Raji (cell line): ENCODE results near the gene SLC2A3.

Experiments used
- POLR2A ChIP-seq: IDR thresholded peaks from 2 replicates; pipeline ENCODE4 v1.6.1; 2011; ENCODE audit warnings: low read depth, low read length, control low read depth; ENCODE audit not compliant: insufficient read depth

Gene SLC2A3

DNA sequence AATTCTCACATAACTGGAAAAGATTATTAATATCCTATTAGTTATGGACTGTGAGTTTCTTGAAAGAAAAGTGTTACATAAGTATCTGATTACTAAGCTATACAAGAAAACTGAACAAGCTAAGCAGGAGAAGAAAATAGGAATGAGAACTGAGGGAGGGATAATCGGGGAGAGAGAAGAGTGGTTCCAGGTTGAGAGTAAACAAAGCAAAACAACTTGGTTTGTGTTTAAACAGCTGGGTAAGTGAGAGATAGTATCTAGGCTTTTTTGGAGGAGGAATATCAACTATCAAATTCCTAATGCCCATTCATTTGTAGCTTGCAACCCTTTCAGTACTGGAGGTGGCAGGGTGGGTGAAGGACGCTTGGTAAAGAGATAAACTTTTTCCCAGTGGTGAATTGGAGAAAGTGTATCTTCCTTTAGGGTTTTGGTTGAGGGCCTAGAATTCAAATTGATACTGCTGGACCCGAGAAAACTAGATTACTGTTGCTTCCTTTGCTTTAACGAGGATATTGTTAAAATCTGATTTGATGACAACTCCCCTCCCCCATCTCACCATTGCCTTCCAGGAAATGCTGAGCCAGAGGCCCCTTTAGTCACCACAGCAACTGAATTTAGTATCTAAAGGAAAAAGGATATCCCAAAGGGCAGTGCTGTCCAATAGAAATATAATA is 2.0 kb upstream of the SLC2A3 start:
- TF ChIP-seq POLR2A: no peak

DNA sequence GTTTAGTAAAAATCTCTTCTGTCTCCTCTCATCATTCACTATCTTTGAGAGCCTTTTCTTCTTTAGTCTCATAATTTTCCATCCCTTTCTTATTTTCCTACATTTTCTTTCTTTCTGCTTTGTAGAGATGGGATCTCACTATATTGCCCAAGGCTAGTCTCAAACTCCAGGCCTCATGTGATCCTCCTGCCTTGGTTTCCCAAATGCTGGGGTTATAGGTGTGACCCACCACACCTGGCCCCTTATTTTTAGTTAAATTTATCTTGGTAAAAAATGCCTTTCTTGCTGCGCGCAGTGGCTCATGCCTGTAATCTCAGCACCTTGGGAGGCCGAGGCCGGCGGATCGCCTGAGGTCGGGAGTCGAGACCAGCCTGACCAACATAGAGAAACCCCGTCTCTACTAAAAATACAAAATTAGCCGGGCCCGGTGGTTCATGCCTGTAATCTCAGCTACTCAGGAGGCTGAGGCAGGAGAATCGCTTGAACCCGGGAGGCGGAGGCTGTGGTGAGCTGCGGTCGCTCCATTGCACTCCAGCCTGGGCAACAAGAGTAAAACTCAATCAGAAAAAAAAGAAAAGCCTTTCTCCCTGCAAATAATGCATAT is 996 bp downstream of the SLC2A3 start:
- no peak for TF ChIP-seq POLR2A

DNA sequence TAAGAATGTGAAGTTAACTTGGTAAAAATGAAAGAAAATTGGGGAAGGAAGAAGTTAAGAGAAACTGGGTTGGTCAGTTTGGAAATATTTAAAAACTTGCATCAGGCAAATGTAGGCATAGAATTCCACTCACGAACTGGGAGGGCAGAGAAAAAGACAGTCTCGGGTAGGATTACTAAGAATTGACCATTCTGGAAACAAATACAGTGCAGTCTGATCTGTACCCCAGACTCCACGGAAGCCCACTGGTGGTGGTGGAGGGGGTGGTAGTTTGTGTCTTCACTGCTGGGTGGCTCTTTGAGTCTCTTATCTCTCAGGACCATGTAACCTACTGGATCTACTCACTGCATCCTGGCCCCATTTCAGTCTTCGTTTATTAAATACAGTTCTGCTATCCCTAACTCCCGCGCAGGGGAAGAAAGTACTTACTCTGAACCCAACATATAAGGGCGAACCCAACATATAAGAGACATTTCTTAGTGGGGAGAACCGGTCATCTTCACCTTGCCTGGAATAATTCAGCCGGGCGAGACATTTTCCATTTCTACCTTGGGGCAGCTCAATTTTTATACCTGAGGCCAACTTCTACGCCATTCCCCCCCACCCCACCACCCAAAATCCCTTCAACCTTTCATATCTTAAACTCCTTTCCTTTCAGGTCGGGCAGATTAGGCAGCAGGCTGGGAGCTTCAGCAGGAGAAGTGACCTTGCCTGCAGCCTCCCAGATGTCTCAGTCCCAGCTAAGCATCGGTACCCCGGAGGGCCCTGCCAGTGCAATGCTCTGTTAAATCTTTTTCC is 1.7 kb downstream of the SLC2A3 start:
- TF ChIP-seq POLR2A: no peak

DNA sequence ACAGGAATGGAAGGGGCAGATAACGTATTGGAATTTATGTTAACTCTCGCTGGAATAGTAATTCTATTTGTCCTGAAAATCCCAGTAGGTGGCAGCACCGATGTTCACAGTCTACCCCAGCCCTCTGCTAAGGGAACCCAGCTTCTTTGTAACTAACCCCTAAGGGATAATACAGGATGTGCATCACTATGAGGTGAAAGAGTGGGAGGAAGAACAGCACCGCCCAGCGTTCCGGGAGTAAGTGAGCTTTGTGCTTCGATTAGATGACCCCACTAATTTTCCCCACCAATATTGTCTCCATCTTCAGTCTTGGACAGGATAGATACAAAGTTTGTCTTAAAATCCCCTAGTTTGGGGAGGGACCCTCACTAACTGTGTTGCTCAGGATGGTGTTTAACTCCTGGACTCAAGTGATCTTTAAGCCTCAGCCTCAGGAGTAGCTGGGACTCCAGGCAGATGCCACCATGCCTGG is 2.7 kb downstream of the SLC2A3 start:
- peak; percentile 47 for TF ChIP-seq POLR2A

DNA sequence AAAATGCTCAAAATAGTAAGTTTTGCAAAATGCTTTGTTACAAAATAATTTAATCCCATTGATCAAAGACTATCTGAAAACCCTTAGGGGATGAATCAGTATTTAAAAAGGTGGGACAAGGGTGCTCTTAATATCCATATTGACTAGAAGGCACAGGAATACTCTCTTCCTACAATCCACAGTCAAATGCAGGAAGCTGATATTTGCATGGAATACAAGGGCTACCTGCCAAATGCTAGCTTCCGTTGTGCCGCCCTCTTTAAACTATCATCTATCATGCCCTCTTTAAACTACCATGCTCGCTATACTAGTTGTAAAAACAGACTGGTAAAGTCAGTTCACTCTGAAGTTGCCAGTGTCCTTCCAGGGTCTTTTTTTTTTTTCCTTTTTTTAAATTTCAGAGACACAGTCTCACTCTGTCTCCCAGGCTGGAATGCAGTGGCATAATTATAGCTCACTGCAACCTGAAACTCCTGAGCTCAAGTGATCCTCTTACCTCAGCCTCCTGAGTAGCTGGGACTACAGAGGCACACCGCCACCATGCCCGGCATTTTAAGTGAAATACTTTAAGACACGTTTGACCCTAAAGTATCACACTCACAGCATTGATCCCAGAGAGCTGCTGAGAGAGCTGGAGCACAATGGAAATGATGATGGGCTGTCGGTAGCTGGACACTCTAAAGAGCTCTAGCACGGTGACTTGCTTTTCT is 6.7 kb downstream of the SLC2A3 start:
- no peak for TF ChIP-seq POLR2A

DNA sequence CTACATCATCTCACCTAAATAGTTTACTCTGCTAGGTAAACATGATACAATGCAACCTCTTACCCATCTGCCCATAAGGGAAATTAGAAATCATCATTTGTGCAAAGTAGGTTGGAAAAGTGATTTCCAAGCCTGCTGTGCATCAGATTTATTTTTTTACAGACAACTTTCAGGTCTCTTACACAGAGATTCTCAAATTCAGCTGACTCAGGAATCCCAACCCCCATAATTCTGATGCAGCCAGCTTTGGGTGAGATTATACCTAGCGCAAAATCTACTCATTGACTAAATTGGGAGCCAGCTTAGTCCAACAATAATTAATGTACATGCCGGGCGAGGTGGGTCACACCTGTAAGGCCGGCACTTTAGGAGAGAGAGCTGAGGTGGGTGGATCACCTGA is 8.5 kb downstream of the SLC2A3 start:
- no peak for TF ChIP-seq POLR2A

DNA sequence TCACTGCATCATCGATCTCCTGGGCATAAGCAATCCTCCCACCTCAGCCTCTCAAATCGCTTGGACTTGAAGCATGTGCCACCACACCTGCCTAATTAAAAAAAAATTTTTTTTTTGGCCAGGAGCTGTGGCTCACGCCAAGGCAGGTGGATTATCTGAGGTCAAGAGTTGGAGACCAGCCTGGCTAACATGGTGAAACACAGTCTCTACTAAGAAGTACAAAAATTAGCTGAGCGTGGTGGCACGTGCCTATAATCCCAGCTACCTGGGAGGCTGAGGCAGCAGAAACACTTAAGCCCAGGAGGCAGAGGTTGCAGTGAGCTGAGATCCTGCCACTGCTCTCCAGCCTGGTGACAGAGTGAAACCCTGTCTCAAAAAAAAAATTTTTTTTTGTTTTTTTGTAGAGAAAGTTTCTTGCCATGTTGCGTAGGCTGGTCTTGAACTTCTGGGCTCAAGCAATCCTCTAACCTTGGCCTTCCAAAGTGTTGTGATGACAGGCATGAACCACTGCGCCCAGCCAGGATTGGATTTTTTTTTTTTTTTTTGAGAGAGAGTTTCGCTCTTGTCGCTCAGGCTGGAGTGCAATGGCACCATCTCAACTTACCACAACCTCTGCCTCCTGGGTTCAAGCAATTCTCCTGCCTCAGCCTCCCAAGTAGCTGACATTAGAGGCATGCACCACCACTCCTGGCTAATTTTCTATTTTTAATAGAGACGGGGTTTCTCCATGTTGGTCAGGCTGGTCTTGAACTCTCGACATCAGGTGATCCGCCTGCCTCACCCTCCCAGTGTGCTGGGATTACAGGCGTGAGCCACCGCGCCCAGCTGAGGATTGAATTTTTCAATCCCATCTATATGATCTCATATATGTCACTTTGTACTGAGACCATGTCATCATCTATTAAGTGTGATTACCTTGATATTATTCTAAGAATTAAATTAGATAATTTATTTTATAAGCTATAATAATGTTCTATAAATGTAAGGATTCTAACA is 12.4 kb downstream of the SLC2A3 start:
- TF ChIP-seq POLR2A: no peak

DNA sequence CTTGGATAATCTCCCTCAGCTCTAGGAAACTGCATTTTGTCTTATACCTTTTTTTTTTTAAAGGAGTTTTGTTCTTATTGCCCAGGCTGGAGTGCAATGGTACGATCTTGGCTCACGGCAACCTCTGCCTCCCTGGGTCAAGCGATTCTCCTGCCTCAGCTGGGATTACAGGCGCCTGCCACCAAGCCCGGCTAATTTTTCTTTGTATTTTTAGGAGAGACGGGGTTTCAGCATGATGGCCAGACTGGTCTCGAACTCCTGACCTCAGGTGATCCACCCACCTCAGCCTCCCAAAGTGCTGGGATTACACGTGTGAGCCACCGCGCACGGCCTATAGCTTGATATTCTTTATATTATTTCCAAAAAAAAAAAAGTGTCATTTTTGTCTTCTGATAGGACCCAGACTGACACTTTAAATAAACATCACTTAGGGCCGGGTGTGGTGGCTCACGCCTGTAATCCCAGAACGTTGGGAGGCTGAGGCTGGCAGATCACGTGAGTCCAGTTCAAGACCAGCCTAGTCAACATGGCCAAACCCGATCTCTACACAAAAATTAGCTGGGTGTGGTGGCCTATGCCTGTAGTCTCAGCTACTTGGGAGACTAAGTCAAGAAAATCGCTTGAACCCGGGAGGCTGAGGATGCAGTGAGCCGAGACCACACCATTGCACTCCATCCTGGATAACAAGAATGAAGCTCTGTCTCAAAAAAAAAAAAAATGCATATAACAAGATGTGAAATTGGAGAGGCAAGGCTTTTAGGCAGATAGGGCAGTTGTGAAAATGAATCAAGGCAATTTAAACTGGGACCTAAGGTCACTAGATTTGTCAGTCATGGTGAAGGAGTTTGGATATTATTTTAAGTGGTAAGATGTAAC is 18.4 kb downstream of the SLC2A3 start:
- TF ChIP-seq POLR2A: no peak

DNA sequence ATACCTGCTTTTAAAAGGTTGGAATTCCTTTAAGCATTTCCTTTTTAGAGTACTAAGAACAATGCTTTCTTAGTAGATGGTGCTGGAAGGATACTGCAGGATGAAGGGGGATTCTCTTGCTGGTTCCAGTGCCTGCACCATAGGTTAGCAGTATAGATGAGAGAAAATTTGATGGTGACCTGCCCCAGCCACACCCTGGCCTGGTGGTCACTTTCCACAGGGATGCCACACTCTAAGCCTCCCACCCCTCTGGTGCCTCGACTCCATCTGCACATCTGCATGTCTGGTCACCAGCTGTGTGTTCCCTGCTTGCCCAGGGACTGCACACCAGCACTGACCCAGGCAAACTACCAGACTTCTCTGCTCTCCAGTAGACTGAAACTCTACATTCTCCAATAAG is 19.1 kb downstream of the SLC2A3 start:
- TF ChIP-seq POLR2A: no peak

DNA sequence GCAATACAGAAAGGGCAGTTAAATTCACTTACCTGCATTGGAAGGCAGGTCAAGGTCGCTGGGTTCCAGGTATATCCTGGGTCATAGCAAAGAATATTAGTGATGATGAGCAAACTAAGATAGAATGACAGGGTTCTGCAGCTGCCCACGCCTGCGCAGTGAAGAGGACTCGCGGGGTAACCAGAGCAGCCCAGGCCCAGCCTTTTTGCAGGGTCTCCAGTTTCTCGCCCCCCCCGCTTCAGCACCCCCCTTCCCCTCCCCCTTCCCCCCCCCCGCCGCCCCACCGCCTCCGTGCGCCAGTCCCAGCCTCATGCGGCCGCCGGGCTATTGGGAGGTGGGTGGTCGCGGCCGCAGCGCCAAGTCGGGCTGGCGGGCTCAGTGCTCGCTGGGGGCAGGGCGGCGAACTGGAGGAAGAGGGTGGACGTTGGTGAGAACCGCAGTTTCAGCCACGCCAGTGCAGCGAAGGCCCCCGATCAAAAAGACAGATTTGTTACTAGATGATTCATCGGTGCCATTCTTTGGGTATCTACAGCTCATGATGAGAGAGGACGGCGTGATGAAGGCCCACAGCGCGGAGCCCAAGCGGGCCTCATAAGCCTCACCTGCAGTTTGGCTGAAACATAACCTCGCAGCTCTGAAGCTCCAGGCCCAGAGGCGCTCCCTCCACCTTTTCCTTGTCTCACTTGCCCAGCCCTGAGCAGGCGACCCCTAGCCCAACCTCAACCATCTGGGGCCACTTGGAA is 20.2 kb downstream of the SLC2A3 start:
- TF ChIP-seq POLR2A: no peak

DNA sequence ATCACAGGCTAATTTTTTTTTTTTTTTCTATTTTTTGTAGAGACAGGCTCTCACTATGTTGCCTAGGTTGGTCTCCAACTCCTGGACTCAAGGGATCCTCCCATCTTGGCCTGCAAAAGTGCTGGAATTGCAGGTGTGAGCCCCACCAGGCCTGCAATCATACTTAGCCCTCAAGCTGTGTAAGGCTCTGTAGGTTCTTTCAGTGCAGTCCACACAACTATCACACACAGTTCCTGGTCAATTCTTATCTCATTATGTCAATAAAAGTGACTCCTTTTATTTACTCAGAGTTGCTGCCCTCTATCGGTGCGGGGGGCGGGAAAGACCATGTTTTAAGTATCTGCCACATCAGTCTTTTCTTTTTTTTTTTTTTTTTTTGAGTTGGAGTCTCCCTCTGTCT is 29.0 kb downstream of the SLC2A3 start:
- TF ChIP-seq POLR2A: no peak

DNA sequence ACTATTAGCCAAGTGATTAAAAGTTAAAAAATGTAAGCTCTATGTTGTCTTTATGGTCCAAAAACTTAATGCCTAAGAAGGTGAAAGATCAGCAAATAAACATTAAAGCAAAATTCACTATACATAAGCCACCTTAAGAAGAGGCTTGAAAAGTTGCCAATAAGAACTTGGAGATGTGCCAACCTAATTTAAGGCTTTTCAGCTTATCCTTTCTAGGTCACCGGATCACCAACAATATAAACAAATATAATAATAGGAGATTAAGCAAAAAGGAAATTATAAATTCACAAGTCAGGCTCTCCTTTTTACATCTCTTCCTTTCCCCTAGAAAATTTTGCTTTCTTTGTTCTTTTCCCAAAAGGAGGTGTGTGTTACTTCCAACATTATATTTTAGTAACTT is 30.9 kb downstream of the SLC2A3 start:
- TF ChIP-seq POLR2A: no peak

DNA sequence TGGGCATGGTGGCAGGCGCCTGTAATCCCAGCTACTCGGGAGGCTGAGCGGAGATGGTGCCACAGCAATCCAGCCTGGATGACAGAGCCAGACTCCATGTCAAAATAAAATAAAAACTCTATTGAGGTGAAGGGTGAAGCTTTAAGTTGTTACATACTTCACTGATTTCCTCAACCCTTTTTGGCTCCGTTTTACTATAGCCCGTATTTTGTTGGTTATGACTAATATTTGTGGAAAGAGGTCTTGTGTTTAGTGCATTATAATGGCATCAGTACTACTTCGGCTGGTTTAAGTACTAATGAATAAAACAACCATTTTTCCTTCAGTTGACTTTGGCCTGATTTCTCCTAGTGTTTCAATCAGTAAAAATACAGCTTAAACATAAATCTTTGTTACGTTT is 36.2 kb downstream of the SLC2A3 start:
- TF ChIP-seq POLR2A: no peak
